HS-27A (cell line): Measurements from ENCODE around the gene LYRM7.
"Not testable (repeated sequence)": the region's sequence is repeated elsewhere in the genome, so short reads cannot be mapped to it uniquely, and the experiment has no call there.

Experiments used
- DNase-seq: peaks from one replicate; pipeline ENCODE4 v3.0.0-alpha.2; 2012; ENCODE audit warnings: low read depth, missing footprints

LYRM7 gene

GRCh38 chr5:131180407-131180806 lies 9.7 kb downstream of the LYRM7 start:
- DNase-seq = no peak

GRCh38 chr5:131182839-131183238 lies 12.1 kb downstream of the LYRM7 start:
- no peak for DNase-seq

GRCh38 chr5:131185523-131186104 lies 14.9 kb downstream of the LYRM7 start:
- no peak for DNase-seq

- no peak for DNase-seq
Measured at GRCh38 chr5:131186561-131187256, 16.0 kb downstream of the LYRM7 start.

DNA sequence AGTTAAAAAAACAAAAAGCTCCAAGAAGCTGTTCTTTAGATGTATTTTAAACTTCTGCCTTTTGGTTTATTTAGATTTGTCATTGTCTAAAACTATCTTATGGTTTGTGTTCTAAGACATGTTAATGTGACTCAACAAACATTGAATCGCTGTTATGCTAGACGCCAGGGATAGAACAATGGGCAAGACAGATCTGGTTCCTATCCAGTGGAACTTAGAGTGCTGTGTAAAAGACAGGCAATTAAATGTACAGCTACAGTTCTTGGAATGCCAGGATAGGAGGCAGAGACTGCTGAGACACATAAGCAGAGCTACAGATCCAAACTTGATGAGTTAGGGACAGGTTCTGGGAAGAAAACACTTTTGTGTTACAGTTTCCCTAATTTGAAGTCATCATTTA lies 22.4 kb downstream of the LYRM7 start:
- no peak for DNase-seq

DNA sequence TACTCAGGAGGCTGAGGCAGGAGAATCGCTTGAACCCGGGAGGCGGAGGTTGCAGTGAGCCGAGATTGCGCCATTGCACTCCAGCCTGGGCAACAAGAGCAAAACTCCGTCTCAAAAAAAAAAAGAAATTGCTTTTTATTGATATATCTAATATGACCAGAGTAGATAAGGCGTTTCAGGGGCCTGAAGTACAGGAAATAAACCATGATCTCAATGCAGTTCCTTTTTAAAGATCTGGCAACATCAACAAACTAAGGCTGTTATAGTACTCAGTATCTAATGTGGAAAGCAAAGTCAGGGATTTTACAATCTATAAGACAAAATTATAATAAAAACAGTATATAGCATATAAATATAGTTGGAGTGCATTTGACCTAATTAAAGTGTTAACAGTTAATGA lies 23.2 kb downstream of the LYRM7 start:
- DNase-seq = not testable (repeated sequence)

- no peak for DNase-seq
Measured at GRCh38 chr5:131194725-131195124, 24.0 kb downstream of the LYRM7 start.

DNA sequence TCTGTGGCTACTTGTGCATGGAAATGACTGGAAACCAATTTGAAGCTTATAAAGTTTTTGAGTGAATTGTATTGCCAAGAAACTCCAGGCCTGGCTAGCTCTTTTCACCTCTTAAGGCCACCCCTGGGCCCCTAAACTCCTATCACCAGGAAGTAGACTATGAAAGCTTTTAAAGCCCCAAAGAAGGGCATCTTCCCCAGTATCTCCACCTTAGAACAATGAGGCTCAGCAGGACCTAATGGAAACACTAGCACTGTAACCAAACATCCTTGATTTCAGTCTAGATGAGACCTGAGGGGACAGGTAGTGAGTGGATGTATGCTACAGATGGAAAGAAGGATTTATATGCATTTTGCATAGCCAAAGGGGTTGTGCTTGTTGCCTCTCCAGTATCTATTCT lies 25.0 kb downstream of the LYRM7 start:
- DNase-seq = no peak

DNA sequence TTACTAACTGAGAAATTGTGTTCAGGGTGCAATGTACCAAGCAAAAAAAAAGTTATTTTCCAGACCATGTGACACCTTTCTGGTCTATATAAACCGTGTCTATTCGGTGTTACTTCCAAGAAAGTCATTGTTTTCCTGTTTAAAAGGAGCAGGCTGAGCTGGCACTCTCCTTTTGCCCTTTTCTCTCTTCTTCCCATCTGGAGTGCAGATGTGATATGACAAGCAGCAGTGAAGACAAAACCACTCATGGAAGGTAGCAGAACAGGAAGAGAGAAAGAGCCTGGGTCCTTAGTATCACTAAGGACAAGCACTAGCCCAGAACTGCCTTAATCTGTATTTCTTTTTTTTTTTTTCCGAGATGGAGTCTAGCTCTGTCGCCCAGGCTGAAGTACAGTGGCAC lies 25.6 kb downstream of the LYRM7 start:
- no peak for DNase-seq

GRCh38 chr5:131198625-131199024 lies 27.9 kb downstream of the LYRM7 start:
- peak; percentile 31 for DNase-seq

- DNase-seq = no peak
Measured at GRCh38 chr5:131200560-131200959, 29.8 kb downstream of the LYRM7 start.

DNA sequence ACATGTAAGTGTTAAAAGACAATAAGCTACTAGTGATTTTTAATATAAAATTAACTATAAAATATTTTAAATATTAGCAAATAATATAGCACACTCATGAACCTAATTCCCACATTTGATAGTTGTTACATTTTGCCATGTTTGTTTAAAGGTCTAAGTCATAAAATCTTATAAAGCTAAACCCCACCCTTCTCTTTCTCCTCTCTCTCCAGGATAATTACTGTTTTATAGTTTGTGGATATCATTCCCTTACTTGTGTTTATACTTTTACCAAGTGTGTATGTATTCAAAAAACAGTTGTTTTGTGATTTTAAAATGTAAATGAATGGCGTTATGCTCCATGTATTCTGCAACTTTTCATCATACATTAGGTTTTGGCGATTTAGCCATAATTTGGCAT lies 34.2 kb downstream of the LYRM7 start:
- DNase-seq = no peak

DNA sequence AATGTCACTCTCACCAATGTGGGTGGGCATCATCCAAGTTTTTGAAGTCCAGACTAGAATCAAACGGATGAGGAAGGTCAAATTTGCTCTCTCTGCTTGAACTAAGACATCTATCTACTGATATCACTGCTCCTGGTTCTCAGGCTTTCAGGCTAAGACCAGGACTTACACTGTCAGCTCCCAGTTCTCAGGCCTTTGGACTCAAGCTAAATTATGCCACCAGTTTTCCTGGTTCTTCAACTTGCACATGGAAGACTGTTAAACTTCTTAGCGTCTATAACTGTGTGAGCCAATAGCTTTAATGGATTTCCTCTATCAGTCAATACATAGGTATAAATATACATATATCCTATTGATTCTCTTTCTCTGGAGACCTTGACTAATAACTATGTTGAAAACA lies 35.3 kb downstream of the LYRM7 start:
- no peak for DNase-seq

DNA sequence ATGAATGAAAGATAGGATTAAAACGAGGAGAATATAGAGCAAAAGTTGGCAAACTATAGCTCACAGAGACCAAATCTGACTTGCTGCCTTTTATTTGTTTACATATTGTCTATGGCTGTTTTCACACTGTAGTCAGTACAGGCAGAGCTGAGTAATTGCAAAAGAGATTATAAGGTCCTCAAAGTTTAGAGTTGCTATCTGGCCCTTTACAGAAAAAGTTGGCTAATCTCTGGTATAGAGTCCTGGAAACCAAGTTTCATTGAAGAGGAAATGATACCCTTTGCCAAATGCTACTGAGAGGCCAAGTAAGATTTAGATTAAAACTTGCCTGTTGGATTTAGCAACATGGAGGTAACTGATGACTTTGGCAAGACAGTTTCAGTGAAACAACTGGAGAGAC lies 36.0 kb downstream of the LYRM7 start:
- DNase-seq = no peak

DNA sequence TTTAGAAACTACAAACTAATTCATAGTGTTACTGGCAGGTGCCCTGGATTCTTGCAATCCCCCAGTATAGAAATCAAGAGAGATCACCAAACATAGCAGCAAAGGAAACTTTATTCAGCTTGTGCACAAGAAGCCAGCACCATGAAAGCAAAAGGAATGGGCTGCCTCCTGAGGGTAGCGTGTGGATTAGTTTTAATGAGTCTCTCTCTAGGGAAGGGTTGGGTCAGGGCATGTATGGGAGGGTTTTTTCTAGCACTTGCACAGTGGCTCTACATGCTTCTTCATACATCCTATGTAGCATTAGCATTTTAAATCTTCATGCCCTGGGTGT lies 38.4 kb downstream of the LYRM7 start:
- DNase-seq = no peak

- no peak for DNase-seq
Measured at GRCh38 chr5:131209506-131210150, 38.9 kb downstream of the LYRM7 start.

DNA sequence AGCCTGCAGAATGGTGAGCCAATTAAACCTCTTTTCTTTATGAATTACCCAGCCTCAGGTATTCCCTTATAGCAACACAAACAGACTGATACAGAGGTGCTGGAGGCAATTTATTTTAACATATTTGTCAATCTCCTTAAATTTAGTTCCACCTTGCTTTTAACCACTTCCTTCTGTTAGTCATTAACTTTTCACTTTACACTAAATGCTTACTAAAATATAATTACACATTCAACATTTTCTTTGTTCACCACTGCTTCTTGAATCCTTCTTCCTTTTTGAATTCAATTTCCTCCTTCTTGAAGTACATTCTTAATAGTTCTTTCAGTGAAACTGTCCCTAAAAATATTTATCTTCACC lies 39.4 kb downstream of the LYRM7 start:
- DNase-seq = no peak

DNA sequence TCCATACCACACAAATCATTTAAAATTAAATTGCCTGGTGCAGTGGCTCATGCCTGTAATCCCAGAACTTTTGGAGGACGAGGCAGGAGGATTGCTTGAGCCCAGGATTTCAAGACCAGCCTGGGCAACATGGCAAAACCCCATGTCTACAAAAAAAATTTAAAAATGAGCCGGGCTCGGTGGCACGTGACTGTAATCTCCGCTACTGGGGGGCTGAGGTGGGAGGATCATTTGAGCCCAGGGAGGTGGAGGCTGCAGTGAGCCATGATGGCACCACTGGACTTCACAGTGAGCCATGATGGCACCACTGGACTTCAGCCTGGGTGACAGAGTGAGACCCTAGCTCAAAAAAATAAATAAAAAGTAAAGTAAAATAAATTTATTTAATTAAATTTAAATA lies 40.9 kb downstream of the LYRM7 start:
- no peak for DNase-seq

GRCh38 chr5:131212471-131213021 lies 41.8 kb downstream of the LYRM7 start:
- no peak for DNase-seq

DNA sequence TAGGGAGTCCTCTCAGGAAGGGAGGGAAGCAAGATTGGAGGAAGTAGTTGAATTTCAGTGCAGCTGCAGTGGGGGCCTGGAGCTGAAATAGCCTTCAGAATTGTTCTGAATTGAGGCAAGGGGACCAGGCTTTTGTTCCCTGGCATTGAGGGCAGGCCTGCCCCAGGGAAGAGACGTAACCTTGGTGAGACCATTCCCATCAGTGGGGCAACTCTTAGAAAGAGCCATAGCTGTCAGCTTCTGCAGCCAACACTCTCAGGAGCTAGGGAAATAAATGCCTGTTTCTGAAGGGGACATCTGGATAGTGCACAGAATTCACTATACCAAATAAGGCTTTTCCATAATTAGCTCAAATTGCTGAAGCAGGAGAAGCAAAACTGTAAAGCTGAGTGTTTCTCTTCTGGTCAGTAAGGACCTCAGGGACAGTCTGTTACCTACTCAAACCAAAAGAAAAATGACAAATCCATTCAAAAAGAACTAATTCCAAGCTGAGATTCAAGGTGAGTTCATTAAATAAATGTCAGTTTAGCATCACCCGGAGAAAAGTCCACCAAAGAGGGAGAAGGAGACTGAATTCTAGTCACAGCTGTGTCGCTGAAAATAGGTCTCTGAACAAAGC lies 44.0 kb downstream of the LYRM7 start:
- no peak for DNase-seq

- no peak for DNase-seq
Measured at GRCh38 chr5:131217791-131218190, 47.0 kb downstream of the LYRM7 start.

GRCh38 chr5:131218392-131218791 lies 47.6 kb downstream of the LYRM7 start:
- DNase-seq = no peak

DNA sequence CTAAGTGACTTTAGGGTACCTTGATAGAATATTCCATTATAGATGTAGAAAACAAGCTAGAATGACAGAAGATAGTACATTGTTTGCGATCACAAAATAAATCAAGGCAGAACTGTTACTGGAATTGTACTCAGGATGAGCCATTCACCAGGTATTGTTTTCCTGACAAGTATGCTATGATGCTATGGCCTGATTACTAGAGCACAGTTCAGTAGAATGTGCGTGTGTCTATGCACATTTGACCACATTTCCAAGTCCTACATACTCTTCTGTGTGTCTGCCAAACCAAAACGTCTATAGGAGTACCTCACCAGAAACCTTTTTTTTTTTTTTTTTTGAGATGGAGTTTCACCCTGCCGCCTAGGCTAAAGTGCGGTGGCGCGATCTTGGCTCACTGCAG lies 49.8 kb downstream of the LYRM7 start:
- no peak for DNase-seq
